Activated T-cell treated with anti-CD3 and anti-CD28 coated beads, Interleukin-2, amount 50 U/mL, for 72 hours (primary cell): ENCODE results near the gene GSTCD. TPM values are rescaled to one million over a fixed set of nuclear protein-coding genes. Genes with fewer than 3 reads are reported as not detected.

Experiments used
- ATAC-seq, 2 donors: fragments of 150-1000 bp; cut with Tn5 transposase; replicated peaks in 1 of 2; 2 replicates each; pipeline ENCODE4 v1.10.0; 2021; ENCODE audit warnings: moderate library complexity in 2 of 2, mild to moderate bottlenecking in 1 of 2
- DNase-seq, 2 donors: peaks; one replicate each; pipeline ENCODE4 v3.0.0; 2021 to 2022; ENCODE audit warnings: mixed read lengths in 1 of 2
- H3K27ac Mint-ChIP-seq: one replicate; pipeline ENCODE4 v1.8.0; 2022; ENCODE audit warnings: mild to moderate bottlenecking, moderate library complexity, mixed read lengths
- H3K27me3 Mint-ChIP-seq: one replicate; pipeline ENCODE4 v1.8.0; 2022; ENCODE audit warnings: low read depth, mixed read lengths
- H3K36me3 Mint-ChIP-seq, 2 donors: one replicate each; pipeline ENCODE4 v1.8.0; 2022; ENCODE audit warnings: mixed read lengths in 2 of 2, mild to moderate bottlenecking in 1 of 2; ENCODE audit not compliant: insufficient read depth in 2 of 2
- H3K4me1 Mint-ChIP-seq: one replicate; pipeline ENCODE4 v1.8.0; 2022; ENCODE audit warnings: low read depth, mixed read lengths
- H3K4me3 Mint-ChIP-seq, 2 donors: one replicate each; pipeline ENCODE4 v1.8.0; 2022; ENCODE audit warnings: mild to moderate bottlenecking in 2 of 2, mixed read lengths in 2 of 2, moderate library complexity in 2 of 2
- H3K9me3 Mint-ChIP-seq, 2 donors: one replicate each; pipeline ENCODE4 v1.8.0; 2022; ENCODE audit warnings: mixed read lengths in 2 of 2
- total RNA-seq, 2 donors: library from RNA; stranded (reverse); gene quantifications; one replicate each; pipeline ENCODE4 v1.2.3, GENCODE V29; 2022

Gene GSTCD
- total RNA-seq, 2 donors from 2014 or later, result 14.7 to 14.8 TPM

- H3K36me3 Mint-ChIP-seq, result no peaks in the 10 kb centered on the region
- peak; percentile 24 to 33 for ATAC-seq
- H3K9me3 Mint-ChIP-seq, result no peaks in the 10 kb centered on the region
- peaks cover 77% of the 10 kb centered on the region for H3K27me3 Mint-ChIP-seq
- H3K27ac Mint-ChIP-seq, result no peak within 1 kb of the TSS
- peaks cover 11% of the 10 kb centered on the region for H3K4me1 Mint-ChIP-seq
- peak; percentile 2 to 4 for DNase-seq
- H3K4me3 Mint-ChIP-seq, result peak within 1 kb of the TSS; percentile 45 to 76
Observed at GRCh38 chr4:105894660-105895582, 186.3 kb downstream of the GSTCD start, which contains the start of gene NPNT. Gene NPNT (plus strand): TSS chr4:105895471. CDS start chr4:105895653, 182 bp downstream.

- DNase-seq (peak; percentile 18 to 20), ATAC-seq (peak; percentile 69 to 70)
- peaks cover 71% of the 10 kb centered on the region for H3K27me3 Mint-ChIP-seq
- H3K27ac Mint-ChIP-seq, result no peak overlapping the region
- H3K9me3 Mint-ChIP-seq, result no peaks in the 10 kb centered on the region
- no peaks in the 10 kb centered on the region for H3K36me3 Mint-ChIP-seq
- peaks cover 11% of the 10 kb centered on the region for H3K4me1 Mint-ChIP-seq
- peak overlapping the region; percentile 45 to 76 for H3K4me3 Mint-ChIP-seq
Observed at GRCh38 chr4:105895583-105896460, 187.2 kb downstream of the GSTCD start.

- Mint-ChIP-seq H3K9me3 (no peaks in the 10 kb centered on the region), H3K36me3 (no peaks in the 10 kb centered on the region), H3K27me3 (peaks cover 71% of the 10 kb centered on the region), H3K27ac (no peak overlapping the region), H3K4me1 (peaks cover 11% of the 10 kb centered on the region), H3K4me3 (peak overlapping the region; percentile 45 to 76)
- ATAC-seq (no peak), DNase-seq (no peak)
Observed at GRCh38 chr4:105896461-105896942, 187.9 kb downstream of the GSTCD start.

Other genes starting within 250 kb of the GSTCD start
- gene PPA2, start 234.7 kb upstream of the GSTCD start, total RNA-seq, result 10 to 100 TPM; 74.7 to 90.0 TPM
- not detected for gene ARHGEF38, start 156.2 kb upstream of the GSTCD start, total RNA-seq
- gene INTS12, start 95 bp upstream of the GSTCD start, total RNA-seq, result 10 to 100 TPM; 21.4 to 23.3 TPM
- under 1 TPM in 1 of 2 donors, not detected in 1; 0.51 TPM for gene NPNT, start 186.7 kb downstream of the GSTCD start, total RNA-seq